Lung (tissue), 12 donors: ENCODE results near the gene ADRA2B. TPM values are rescaled to one million over a fixed set of nuclear protein-coding genes. Genes with fewer than 3 reads are reported as not detected.

ENCODE experiments used
- ATAC-seq: fragments of 200-7000 bp; cut with Tn5 transposase; one replicate; pipeline ENCODE4 v1.9.1; 2020; ENCODE audit warnings: moderate number of reproducible peaks; ENCODE audit not compliant: insufficient read depth, low FRiP score
- DNase-seq, 3 donors: peaks; one replicate each; pipeline ENCODE4 v3.0.0-alpha.2; 2013 to 2017
- H3K27ac ChIP-seq, 2 donors: one replicate each; pipeline ENCODE4 v1.5.1; 2013; ENCODE audit warnings: mild to moderate bottlenecking in 2 of 2, moderate library complexity in 2 of 2, control low read depth in 1 of 2, inconsistent platforms in 1 of 2, low read depth in 1 of 2, low read length in 1 of 2
- H3K27me3 ChIP-seq, 3 donors: one replicate each; pipeline ENCODE4 v1.5.1; 2013; ENCODE audit warnings: low read length in 2 of 3; ENCODE audit not compliant: control insufficient read depth in 3 of 3, insufficient read depth in 3 of 3
- H3K36me3 ChIP-seq, 4 donors: one replicate each; pipeline ENCODE4 v1.5.1; 2013; ENCODE audit warnings: low read length in 4 of 4, mild to moderate bottlenecking in 1 of 4, moderate library complexity in 1 of 4; ENCODE audit not compliant: control insufficient read depth in 4 of 4, insufficient read depth in 4 of 4
- H3K4me1 ChIP-seq, 5 donors: one replicate each; pipeline ENCODE4 v1.5.1; 2013; ENCODE audit warnings: low read length in 5 of 5, mild to moderate bottlenecking in 2 of 5, moderate library complexity in 1 of 5; ENCODE audit not compliant: control insufficient read depth in 5 of 5, insufficient read depth in 5 of 5
- H3K4me3 ChIP-seq: one replicate; pipeline ENCODE4 v1.5.1; 2013; ENCODE audit warnings: mild to moderate bottlenecking, control low read depth, moderate library complexity
- H3K9ac ChIP-seq, 2 donors: one replicate each; pipeline ENCODE4 v1.5.1; 2013; ENCODE audit warnings: low read length in 2 of 2, control low read depth in 1 of 2; ENCODE audit not compliant: insufficient read depth in 1 of 2
- H3K9me3 ChIP-seq, 4 donors: one replicate each; pipeline ENCODE4 v1.5.1; 2013; ENCODE audit warnings: low read length in 3 of 4, mild to moderate bottlenecking in 1 of 4, moderate library complexity in 1 of 4; ENCODE audit not compliant: control insufficient read depth in 4 of 4, insufficient read depth in 3 of 4
- CTCF ChIP-seq: IDR thresholded peaks from 2 replicates; pipeline ENCODE4 v1.5.1; 2012; ENCODE audit warnings: mild to moderate bottlenecking; ENCODE audit errors: control extremely low read depth, extremely low read depth
- WGBS, 2 donors: extraction: QIAGEN DNeasy Blood & Tissue Kit; methylation state at CpG; one replicate each; pipeline ENCODE4 v1.1.7; 2013; 5-methylcytosine and 5-hydroxymethylcytosine counted together
- polyA plus RNA-seq, 2 donors: library from polyadenylated mRNA; stranded (reverse); fragments of 200-250 nt; gene quantifications; one replicate each; pipeline ENCODE4 v1.2.1, GENCODE V29; 2013
- total RNA-seq, 2 donors: library from RNA; depleted of rRNA in 1 of 2; stranded (reverse); fragments of >200 nt in 1 of 2; gene quantifications; one replicate each; pipeline ENCODE4 v1.2.1, GENCODE V29; 2014 to 2021
- donor health status: control.
- donor health status: control.
- donor health status: Bipolar disorder and iron deficiency.
- donor health status: healthy.
- donor health status: DM: yes; HTN: yes; CAD: no.

ADRA2B gene
- total and polyA plus RNA-seq, 4 donors, result 0.21 to 0.88 (median 0.28) TPM

- peaks cover 0 to 7% (median 0%) of the 10 kb centered on the region in 5 donors for H3K4me1 ChIP-seq
- H3K36me3 ChIP-seq, result no peaks in the 10 kb centered on the region
- WGBS, 2 donors, result 88 to 96% methylated on average over 4 of the region's 4 CpGs
- TF ChIP-seq CTCF, result no peak
- no peak overlapping the region for H3K9ac ChIP-seq
- peak in 1 of 3 donors; percentile 7 for DNase-seq
- H3K9me3 ChIP-seq, result no peaks in the 10 kb centered on the region
- no peak overlapping the region for H3K27ac ChIP-seq
- no peak for ATAC-seq
- no peak overlapping the region for H3K4me3 ChIP-seq
- H3K27me3 ChIP-seq, result no peaks in the 10 kb centered on the region
Measured at GRCh38 chr2:96092573-96092877, 23.8 kb downstream of the ADRA2B start.

GRCh38 chr2:96091711-96092572 lies 24.4 kb downstream of the ADRA2B start:
- no peaks in the 10 kb centered on the region for H3K36me3 ChIP-seq
- no peak overlapping the region for H3K27ac ChIP-seq
- TF ChIP-seq CTCF, result no peak
- no peaks in the 10 kb centered on the region for H3K9me3 ChIP-seq
- WGBS, 2 donors, result 80 to 87% methylated on average over 17 to 18 of the region's 18 CpGs
- ATAC-seq, result no peak
- DNase-seq, result peak in 1 of 3 donors; percentile 5
- H3K4me3 ChIP-seq, result no peak overlapping the region
- H3K9ac ChIP-seq, result no peak overlapping the region
- H3K27me3 ChIP-seq, result no peaks in the 10 kb centered on the region
- H3K4me1 ChIP-seq, result peaks cover 0 to 7% (median 0%) of the 10 kb centered on the region in 5 donors

GRCh38 chr2:96091141-96091710 lies 25.1 kb downstream of the ADRA2B start:
- Histone ChIP-seq H3K9me3 (no peaks in the 10 kb centered on the region), H3K27ac (no peak overlapping the region), H3K9ac (no peak overlapping the region), H3K27me3 (no peaks in the 10 kb centered on the region), H3K4me3 (no peak overlapping the region), H3K4me1 (peaks cover 0 to 7% (median 0%) of the 10 kb centered on the region in 5 donors), H3K36me3 (no peaks in the 10 kb centered on the region)
- DNase-seq (peak in 1 of 3 donors; percentile 4), ATAC-seq (no peak)
- TF ChIP-seq CTCF, result no peak
- 93 to 97% methylated on average over 14 of the region's 14 CpGs for WGBS, 2 donors
